Peyer's patch (tissue), 4 donors: ENCODE data around the gene MPC1.
"Not testable (repeated sequence)": the region's sequence is repeated elsewhere in the genome, so short reads cannot be mapped to it uniquely, and the experiment has no call there.

ENCODE experiments used
- POLR2A ChIP-seq, 2 donors: fragments of 450-650 bp; IDR thresholded peaks; one replicate each; pipeline ENCODE4 v1.5.1; 2017; ENCODE audit warnings: antibody characterized with exemption in 2 of 2, mild to moderate bottlenecking in 2 of 2, moderate library complexity in 2 of 2
- TF ChIP-seq, protein P1 (sequence below), 6 experiments: fragments of 450-650 bp in 4 of 6; fragments of 200-600 bp in 2 of 6; sonication (generic) in 1 of 6; IDR thresholded peaks; one replicate each; pipeline ENCODE4 v1.5.1; 2017 to 2019; ENCODE audit warnings: antibody characterized with exemption in 6 of 6, mild to moderate bottlenecking in 3 of 6, moderate library complexity in 1 of 6

DNA sequence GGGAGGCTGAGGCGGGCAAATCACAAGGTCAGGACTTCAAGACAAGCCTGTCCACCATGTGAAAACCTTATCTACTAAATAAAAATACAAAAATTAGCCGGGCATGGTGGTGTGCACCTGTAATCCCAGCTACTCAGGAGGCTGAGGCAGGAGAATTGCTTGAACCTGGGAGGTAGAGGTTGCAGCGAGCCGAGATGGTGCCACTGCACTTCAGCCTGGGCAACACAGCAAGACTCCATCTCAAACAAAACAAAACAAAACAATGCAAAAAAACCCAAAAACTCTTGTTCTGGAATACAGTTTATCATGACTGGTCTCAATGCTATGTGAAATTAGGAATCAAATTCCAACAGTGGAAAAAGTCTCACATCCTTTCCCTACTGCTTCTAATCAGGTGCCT lies 20.3 kb downstream of the MPC1 start:
- TF ChIP-seq, protein P1, sequence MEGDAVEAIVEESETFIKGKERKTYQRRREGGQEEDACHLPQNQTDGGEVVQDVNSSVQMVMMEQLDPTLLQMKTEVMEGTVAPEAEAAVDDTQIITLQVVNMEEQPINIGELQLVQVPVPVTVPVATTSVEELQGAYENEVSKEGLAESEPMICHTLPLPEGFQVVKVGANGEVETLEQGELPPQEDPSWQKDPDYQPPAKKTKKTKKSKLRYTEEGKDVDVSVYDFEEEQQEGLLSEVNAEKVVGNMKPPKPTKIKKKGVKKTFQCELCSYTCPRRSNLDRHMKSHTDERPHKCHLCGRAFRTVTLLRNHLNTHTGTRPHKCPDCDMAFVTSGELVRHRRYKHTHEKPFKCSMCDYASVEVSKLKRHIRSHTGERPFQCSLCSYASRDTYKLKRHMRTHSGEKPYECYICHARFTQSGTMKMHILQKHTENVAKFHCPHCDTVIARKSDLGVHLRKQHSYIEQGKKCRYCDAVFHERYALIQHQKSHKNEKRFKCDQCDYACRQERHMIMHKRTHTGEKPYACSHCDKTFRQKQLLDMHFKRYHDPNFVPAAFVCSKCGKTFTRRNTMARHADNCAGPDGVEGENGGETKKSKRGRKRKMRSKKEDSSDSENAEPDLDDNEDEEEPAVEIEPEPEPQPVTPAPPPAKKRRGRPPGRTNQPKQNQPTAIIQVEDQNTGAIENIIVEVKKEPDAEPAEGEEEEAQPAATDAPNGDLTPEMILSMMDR (IDR thresholded peaks at IDR 0.05): not testable (repeated sequence)
- TF ChIP-seq POLR2A (IDR thresholded peaks at IDR 0.05): not testable (repeated sequence)
